Mononuclear cell (primary cell): Measurements from ENCODE around the gene KMO. TPM values are rescaled to one million over a fixed set of nuclear protein-coding genes. Genes with fewer than 3 reads are reported as not detected.

Experiments
- H3K27me3 ChIP-seq: 2 replicates; pipeline ENCODE4 v1.6.0; 2011; ENCODE audit warnings: low read length, control low read depth; ENCODE audit not compliant: insufficient read depth
- H3K4me1 ChIP-seq: 2 replicates; pipeline ENCODE4 v1.5.1; 2011; ENCODE audit warnings: mild to moderate bottlenecking, low read length, control low read depth; ENCODE audit not compliant: insufficient read depth
- H3K4me3 ChIP-seq: 2 replicates; pipeline ENCODE4 v1.5.1; 2011; ENCODE audit warnings: mild to moderate bottlenecking, low read length, moderate library complexity
- H3K9me3 ChIP-seq: 2 replicates; pipeline ENCODE4 v1.5.1; 2011; ENCODE audit warnings: low read depth, mild to moderate bottlenecking, control low read depth, low read length
- total RNA-seq: library from RNA; depleted of rRNA; stranded (reverse); fragments of >200 nt; gene quantifications from one replicate; pipeline ENCODE4 v1.2.3, GENCODE V29; 2012

KMO gene
- total RNA-seq, 1 donor: 3.9 TPM

GRCh38 chr1:241598249-241598648 is 66.1 kb downstream of the KMO start:
- no peak overlapping the region for H3K4me3 ChIP-seq
- H3K27me3 ChIP-seq: no peaks in the 10 kb centered on the region

DNA sequence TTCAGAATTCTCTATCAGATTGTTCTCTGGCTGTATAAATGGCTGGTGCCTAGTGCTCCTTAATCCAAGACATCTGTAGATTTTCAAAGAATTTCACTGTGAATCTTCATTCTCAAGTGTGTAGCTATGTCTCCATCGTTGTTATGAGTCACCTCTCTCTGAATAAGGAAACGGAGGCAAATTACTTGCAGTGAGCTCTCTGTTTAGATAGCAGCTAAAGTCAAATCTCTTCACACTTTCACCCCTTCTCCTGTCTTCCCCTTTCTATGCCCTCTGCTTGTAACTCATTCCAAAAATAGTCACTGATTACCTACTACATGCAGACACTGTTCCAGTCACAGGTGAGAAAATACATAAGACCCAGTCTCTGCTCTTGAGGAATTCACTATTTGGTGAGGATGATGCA is 68.3 kb downstream of the KMO start:
- Histone ChIP-seq H3K4me1 (peaks cover 5% of the 10 kb centered on the region), H3K4me3 (no peak overlapping the region), H3K27me3 (no peaks in the 10 kb centered on the region), H3K9me3 (no peaks in the 10 kb centered on the region)

More at GRCh38 chr1:241598249-241598648, 66.1 kb downstream of the KMO start:
- Histone ChIP-seq H3K4me1 (peaks cover 5% of the 10 kb centered on the region), H3K9me3 (no peaks in the 10 kb centered on the region)

GRCh38 chr1:241603731-241604245 is 71.6 kb downstream of the KMO start:
- Histone ChIP-seq H3K4me3 (no peak overlapping the region), H3K9me3 (no peaks in the 10 kb centered on the region), H3K27me3 (no peaks in the 10 kb centered on the region), H3K4me1 (peaks cover 5% of the 10 kb centered on the region)

- no peak overlapping the region for H3K4me3 ChIP-seq
- no peaks in the 10 kb centered on the region for H3K9me3 ChIP-seq
- H3K27me3 ChIP-seq: no peaks in the 10 kb centered on the region
- H3K4me1 ChIP-seq: peaks cover 5% of the 10 kb centered on the region
These were observed 73.1 kb downstream of the KMO start for GRCh38 chr1:241605146-241605805.

- peaks cover 4% of the 10 kb centered on the region for H3K4me1 ChIP-seq
- H3K27me3 ChIP-seq: no peaks in the 10 kb centered on the region
- H3K9me3 ChIP-seq: no peaks in the 10 kb centered on the region
- no peak overlapping the region for H3K4me3 ChIP-seq
These were observed 74.4 kb downstream of the KMO start for GRCh38 chr1:241606544-241606943.

GRCh38 chr1:241607497-241607896 is 75.3 kb downstream of the KMO start:
- Histone ChIP-seq H3K4me3 (no peak overlapping the region), H3K27me3 (no peaks in the 10 kb centered on the region), H3K4me1 (peaks cover 7% of the 10 kb centered on the region), H3K9me3 (no peaks in the 10 kb centered on the region)

DNA sequence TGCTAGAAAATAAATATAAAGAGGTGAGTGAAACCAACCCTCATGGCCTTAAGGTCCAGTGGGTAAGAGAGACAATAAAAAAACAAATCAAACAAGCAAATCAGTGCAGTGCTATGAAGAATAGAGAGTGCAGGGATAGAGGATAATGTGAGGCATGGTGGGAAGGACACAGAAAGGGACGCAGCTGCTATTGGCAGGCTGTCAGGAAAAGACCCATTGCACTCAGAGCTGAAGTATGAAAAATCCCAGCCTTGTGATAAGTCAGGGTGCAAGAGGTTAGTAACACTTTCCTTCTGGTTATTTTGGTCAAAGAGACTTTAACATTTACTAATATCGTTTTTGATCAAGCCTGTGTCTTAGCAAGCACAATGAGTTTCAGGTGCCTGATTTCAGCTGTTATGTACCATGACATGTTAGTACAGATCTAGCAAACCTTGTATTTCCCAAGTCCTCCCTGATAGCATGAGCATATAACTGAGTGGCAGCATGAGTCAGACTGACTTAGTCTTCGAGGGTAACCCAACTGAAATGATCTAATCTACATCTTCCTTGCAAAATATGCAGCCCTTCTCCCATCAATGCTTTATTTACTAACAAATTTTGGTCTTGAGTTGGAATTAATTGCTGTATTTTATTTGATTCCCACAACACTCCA is 76.3 kb downstream of the KMO start:
- Histone ChIP-seq H3K4me3 (no peak overlapping the region), H3K27me3 (no peaks in the 10 kb centered on the region), H3K9me3 (no peaks in the 10 kb centered on the region), H3K4me1 (peaks cover 7% of the 10 kb centered on the region)

GRCh38 chr1:241610056-241610815 is 78.1 kb downstream of the KMO start:
- no peak overlapping the region for H3K4me3 ChIP-seq
- no peaks in the 10 kb centered on the region for H3K9me3 ChIP-seq
- H3K27me3 ChIP-seq: no peaks in the 10 kb centered on the region
- peaks cover 7% of the 10 kb centered on the region for H3K4me1 ChIP-seq

DNA sequence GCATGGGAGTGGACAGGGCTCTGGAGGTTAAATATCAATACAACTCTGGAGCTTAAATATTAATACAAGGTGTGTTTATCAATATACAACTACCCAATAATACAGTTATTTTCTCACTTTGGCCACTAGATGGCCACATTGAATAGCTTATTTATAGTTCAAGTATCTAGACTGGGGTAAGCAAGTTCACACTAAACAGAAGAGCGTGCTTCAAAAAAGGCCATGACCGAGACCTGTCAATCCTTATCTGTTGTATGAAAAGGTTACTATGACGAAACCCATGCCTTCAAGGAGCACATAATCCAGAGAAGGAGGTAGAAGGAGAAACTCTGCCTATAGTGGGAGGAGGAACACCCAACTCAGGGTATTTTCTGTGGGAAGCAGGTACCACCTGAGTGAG is 78.9 kb downstream of the KMO start:
- Histone ChIP-seq H3K4me1 (peaks cover 7% of the 10 kb centered on the region), H3K27me3 (no peaks in the 10 kb centered on the region), H3K9me3 (no peaks in the 10 kb centered on the region), H3K4me3 (no peak overlapping the region)

GRCh38 chr1:241611736-241612135 is 79.6 kb downstream of the KMO start:
- H3K4me3 ChIP-seq: no peak overlapping the region

DNA sequence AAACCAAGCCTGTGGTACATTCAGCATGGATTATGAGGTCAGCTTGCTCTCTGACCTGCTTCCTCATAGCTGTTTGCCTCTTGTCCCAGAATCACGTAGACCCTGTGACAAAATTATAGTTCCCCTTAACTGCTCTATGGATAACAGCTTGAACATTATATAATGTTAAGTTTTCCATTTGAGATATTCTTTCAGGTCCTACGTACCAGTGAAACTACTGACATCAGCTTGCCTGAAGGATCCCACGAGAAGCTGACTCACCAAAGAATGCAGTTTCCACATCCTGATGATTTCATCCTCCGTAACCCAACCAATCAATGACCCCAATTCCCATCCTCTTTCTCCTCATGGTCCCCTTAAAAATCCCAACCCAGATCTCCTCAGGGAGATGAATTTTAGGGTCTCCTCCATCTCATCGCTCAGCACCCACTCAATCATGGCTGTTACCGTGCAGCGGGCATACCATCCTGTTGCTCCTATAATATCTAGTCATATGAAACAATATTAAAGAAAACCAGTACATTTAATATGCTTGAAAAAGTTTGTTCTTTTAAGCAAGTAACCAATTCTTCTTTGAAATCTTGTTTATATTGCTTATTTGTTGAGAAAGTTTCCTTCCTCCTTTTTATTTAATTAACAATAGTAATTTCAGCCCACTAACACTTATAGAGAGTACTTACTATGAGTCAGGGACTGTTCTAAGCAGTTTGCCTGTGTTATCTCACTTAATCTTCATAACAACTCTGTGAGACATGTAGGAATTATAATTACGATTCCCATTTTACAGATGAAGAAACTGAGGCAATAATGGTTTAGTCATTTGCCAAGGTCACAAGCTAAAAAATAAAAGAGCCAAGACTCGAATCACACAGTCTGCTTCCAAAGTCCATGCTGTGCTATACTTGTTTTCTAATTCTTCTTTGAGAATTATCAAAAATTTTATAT is 80.6 kb downstream of the KMO start:
- peaks cover 7% of the 10 kb centered on the region for H3K4me1 ChIP-seq
- H3K4me3 ChIP-seq: no peak overlapping the region
- H3K9me3 ChIP-seq: no peaks in the 10 kb centered on the region
- no peaks in the 10 kb centered on the region for H3K27me3 ChIP-seq

More at GRCh38 chr1:241611736-241612135, 79.6 kb downstream of the KMO start:
- Histone ChIP-seq H3K27me3 (no peaks in the 10 kb centered on the region), H3K9me3 (no peaks in the 10 kb centered on the region), H3K4me1 (peaks cover 7% of the 10 kb centered on the region)

DNA sequence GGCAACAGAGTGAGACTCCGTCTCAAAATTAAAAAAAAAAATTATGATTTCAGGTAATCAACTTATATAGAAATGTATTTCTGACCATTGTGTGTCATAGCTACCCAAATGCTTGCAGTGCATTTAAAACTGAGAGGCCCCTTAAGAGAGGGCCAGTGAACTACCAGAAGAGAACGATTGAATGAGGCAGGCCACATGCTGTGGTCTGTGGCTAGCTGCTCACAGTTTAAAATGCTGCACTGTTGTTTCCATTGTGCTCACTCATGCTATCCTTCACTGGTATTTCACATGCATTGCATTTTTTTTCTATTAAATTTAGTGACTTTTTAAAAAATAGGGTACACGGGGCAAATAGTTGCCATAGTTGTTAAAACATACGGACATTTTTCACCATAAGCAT is 82.0 kb downstream of the KMO start:
- H3K27me3 ChIP-seq: no peaks in the 10 kb centered on the region
- no peak overlapping the region for H3K4me3 ChIP-seq
- no peaks in the 10 kb centered on the region for H3K9me3 ChIP-seq
- H3K4me1 ChIP-seq: peaks cover 7% of the 10 kb centered on the region

DNA sequence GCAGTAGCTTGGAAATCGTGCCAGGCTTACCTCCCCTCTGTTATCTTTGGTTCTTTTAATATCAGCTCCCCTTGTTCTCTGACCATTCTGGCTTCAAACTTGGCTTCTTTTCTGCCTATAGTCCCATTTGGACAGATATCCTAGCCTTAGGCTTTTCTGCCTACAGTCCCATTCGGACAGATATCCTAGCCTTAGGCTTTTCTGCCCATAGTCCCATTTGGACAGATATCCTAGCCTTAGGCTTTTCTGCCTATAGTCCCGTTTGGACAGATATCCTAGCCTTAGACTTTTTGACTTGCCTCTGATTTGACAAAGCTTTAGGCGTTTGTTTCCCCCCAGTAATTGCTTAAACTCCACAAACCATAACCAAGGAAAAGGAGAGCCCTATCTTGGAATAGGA is 82.4 kb downstream of the KMO start:
- H3K9me3 ChIP-seq: no peaks in the 10 kb centered on the region
- H3K4me1 ChIP-seq: peaks cover 7% of the 10 kb centered on the region
- no peak overlapping the region for H3K4me3 ChIP-seq
- H3K27me3 ChIP-seq: no peaks in the 10 kb centered on the region
